CD4-positive, alpha-beta T cell treated with Interleukin-10 for 1 hour (primary cell): Measurements from ENCODE around the gene FAM170B.

Experiments
- DNase-seq: peaks from one replicate; pipeline ENCODE4 v3.0.0-alpha.2; 2020

The FAM170B gene

GRCh38 chr10:49118430-49119074 lies 15.3 kb downstream of the FAM170B start:
- no peak for DNase-seq

GRCh38 chr10:49117376-49118070 lies 16.3 kb downstream of the FAM170B start:
- DNase-seq, result no peak

- DNase-seq, result no peak
These were observed 17.1 kb downstream of the FAM170B start for GRCh38 chr10:49116509-49117375.

GRCh38 chr10:49115796-49116508 lies 17.9 kb downstream of the FAM170B start:
- no peak for DNase-seq

- DNase-seq, result no peak
These were observed 18.6 kb downstream of the FAM170B start, which contains the start of gene VSTM4 for GRCh38 chr10:49115015-49115795. Gene VSTM4 (minus strand): TSS chr10:49115522. CDS start chr10:49115485, 37 bp downstream.

GRCh38 chr10:49114718-49115014 lies 19.2 kb downstream of the FAM170B start:
- DNase-seq, result no peak

- DNase-seq, result no peak
These were observed 20.1 kb downstream of the FAM170B start for GRCh38 chr10:49113741-49114141.

GRCh38 chr10:49112851-49113250 lies 21.0 kb downstream of the FAM170B start:
- DNase-seq, result no peak

- no peak for DNase-seq
These were observed 21.7 kb downstream of the FAM170B start for GRCh38 chr10:49112098-49112497.

GRCh38 chr10:49111320-49111698 lies 22.5 kb downstream of the FAM170B start:
- no peak for DNase-seq

- no peak for DNase-seq
These were observed 23.0 kb downstream of the FAM170B start for GRCh38 chr10:49110684-49111319.

GRCh38 chr10:49109669-49110340 lies 24.0 kb downstream of the FAM170B start:
- no peak for DNase-seq

- no peak for DNase-seq
These were observed 25.2 kb downstream of the FAM170B start for GRCh38 chr10:49108656-49109055.

GRCh38 chr10:49107887-49108267 lies 25.9 kb downstream of the FAM170B start:
- DNase-seq, result no peak

- no peak for DNase-seq
These were observed 26.5 kb downstream of the FAM170B start for GRCh38 chr10:49107111-49107886.

GRCh38 chr10:49106451-49106850 lies 27.4 kb downstream of the FAM170B start:
- no peak for DNase-seq

- DNase-seq, result no peak
These were observed 28.7 kb downstream of the FAM170B start for GRCh38 chr10:49105076-49105475.

GRCh38 chr10:49104323-49104722 lies 29.5 kb downstream of the FAM170B start:
- DNase-seq, result no peak

GRCh38 chr10:49103761-49104160 lies 30.1 kb downstream of the FAM170B start:
- DNase-seq, result no peak

- DNase-seq, result no peak
These were observed 34.8 kb downstream of the FAM170B start for GRCh38 chr10:49099046-49099445.
